Transverse colon (tissue), 4 donors: ENCODE data around the gene AFP. TPM values are rescaled to one million over a fixed set of nuclear protein-coding genes. Genes with fewer than 3 reads are reported as not detected.

Source experiments
- DNase-seq: peaks from one replicate; pipeline ENCODE4 v3.0.0-alpha.2; 2019
- H3K27ac ChIP-seq, 4 donors: fragments of 200-600 bp; sonication (generic); 2 replicates each; pipeline ENCODE4 v1.5.1; 2016 to 2018; ENCODE audit warnings: inconsistent platforms in 4 of 4
- H3K27me3 ChIP-seq: fragments of 200-600 bp; sonication (generic); 2 replicates; pipeline ENCODE4 v1.5.1; 2017; ENCODE audit warnings: inconsistent platforms
- H3K36me3 ChIP-seq, 4 donors: fragments of 200-600 bp; sonication (generic); 2 replicates each; pipeline ENCODE4 v1.5.1; 2017 to 2019; ENCODE audit warnings: inconsistent platforms in 4 of 4
- H3K4me1 ChIP-seq, 4 donors: fragments of 200-600 bp; sonication (generic); 2 replicates each; pipeline ENCODE4 v1.5.1; 2017 to 2020; ENCODE audit warnings: inconsistent platforms in 4 of 4
- H3K4me3 ChIP-seq, 4 donors: fragments of 200-600 bp; sonication (generic); 1 replicate in 1 of 4; 2 replicates in 3 of 4; pipeline versions ENCODE4 v1.5.1 to v1.6.1; 2017 to 2019; ENCODE audit warnings: inconsistent platforms in 4 of 4
- H3K9me3 ChIP-seq, 2 donors: fragments of 200-600 bp; sonication (generic); 2 replicates each; pipeline ENCODE4 v1.5.1; 2017 to 2019; ENCODE audit warnings: inconsistent platforms in 2 of 2
- EP300 ChIP-seq: sonication (generic); formaldehyde crosslinking; IDR thresholded peaks from one replicate; pipeline ENCODE4 v1.6.1; 2017; ENCODE audit warnings: antibody characterized with exemption, low read depth
- POLR2A ChIP-seq: fragments of 450-650 bp; IDR thresholded peaks from one replicate; pipeline ENCODE4 v1.6.1; 2016; ENCODE audit warnings: antibody characterized with exemption, mild to moderate bottlenecking, moderate library complexity
- POLR2AphosphoS5 ChIP-seq, 3 donors: sonication (generic); formaldehyde crosslinking; IDR thresholded peaks; one replicate each; pipeline ENCODE4 v1.6.1; 2016; ENCODE audit warnings: antibody characterized with exemption in 3 of 3
- WGBS, 2 donors: methylation state at CpG; one replicate each; pipeline ENCODE4 v1.1.5; 2018; ENCODE audit warnings: low coverage in 1 of 2; 5-methylcytosine and 5-hydroxymethylcytosine counted together
- in situ Hi-C, 4 donors: fragments of 200-750 bp; cut with MboI; loops; one replicate each; pipeline versions ENCODE4 v1.15.0 to v1.15.1; 2017; ENCODE audit warnings: low sequenced_read_pairs in 3 of 4, low pct_ligation_motif_present in 1 of 4, low pct_unique_long_range_greater_than_20kb in 1 of 4
- intact Hi-C: fragments of 100-400 bp; cut with DNase I; formaldehyde crosslinking; loops from one replicate; pipeline ENCODE4 v1.15.1; 2023; ENCODE audit warnings: low total_unique reads
- total RNA-seq, 4 donors: library from RNA; depleted of rRNA; stranded (reverse); fragments of >200 nt; gene quantifications; one replicate each; pipeline ENCODE4 v1.1.0, GENCODE V29; 2016
- TF ChIP-seq, protein P1 (sequence below), 5 experiments: fragments of 200-600 bp in 3 of 5; fragments of 450-650 bp in 2 of 5; sonication (generic) in 3 of 5; IDR thresholded peaks; 1 replicate in 2 of 5; 2 replicates in 3 of 5; pipeline ENCODE4 v1.5.1; 2016 to 2017; ENCODE audit warnings: antibody characterized with exemption in 5 of 5, inconsistent platforms in 3 of 5, mild to moderate bottlenecking in 2 of 5, moderate library complexity in 1 of 5

Gene AFP
- total RNA-seq, 4 donors from 2014 or later: not detected

GRCh38 chr4:73458184-73459047 is 22.4 kb downstream of the AFP start:
- H3K36me3 ChIP-seq: no peaks in the 10 kb centered on the region

GRCh38 chr4:73459048-73459421 is 23.0 kb downstream of the AFP start:
- no peaks in the 10 kb centered on the region for H3K9me3 ChIP-seq
- H3K4me3 ChIP-seq: no peak overlapping the region
- in situ Hi-C loops: no loop called here
- H3K4me1 ChIP-seq: peaks cover 0 to 2% (median under 1%) of the 10 kb centered on the region in 4 donors
- no peak for DNase-seq
- H3K27ac ChIP-seq: no peak overlapping the region
- no peaks in the 10 kb centered on the region for H3K27me3 ChIP-seq
- no peaks in the 10 kb centered on the region for H3K36me3 ChIP-seq
- TF ChIP-seq, protein P1, sequence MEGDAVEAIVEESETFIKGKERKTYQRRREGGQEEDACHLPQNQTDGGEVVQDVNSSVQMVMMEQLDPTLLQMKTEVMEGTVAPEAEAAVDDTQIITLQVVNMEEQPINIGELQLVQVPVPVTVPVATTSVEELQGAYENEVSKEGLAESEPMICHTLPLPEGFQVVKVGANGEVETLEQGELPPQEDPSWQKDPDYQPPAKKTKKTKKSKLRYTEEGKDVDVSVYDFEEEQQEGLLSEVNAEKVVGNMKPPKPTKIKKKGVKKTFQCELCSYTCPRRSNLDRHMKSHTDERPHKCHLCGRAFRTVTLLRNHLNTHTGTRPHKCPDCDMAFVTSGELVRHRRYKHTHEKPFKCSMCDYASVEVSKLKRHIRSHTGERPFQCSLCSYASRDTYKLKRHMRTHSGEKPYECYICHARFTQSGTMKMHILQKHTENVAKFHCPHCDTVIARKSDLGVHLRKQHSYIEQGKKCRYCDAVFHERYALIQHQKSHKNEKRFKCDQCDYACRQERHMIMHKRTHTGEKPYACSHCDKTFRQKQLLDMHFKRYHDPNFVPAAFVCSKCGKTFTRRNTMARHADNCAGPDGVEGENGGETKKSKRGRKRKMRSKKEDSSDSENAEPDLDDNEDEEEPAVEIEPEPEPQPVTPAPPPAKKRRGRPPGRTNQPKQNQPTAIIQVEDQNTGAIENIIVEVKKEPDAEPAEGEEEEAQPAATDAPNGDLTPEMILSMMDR (IDR thresholded peaks at IDR 0.05): no peak
- TF ChIP-seq EP300 (no peak), POLR2A (no peak), POLR2AphosphoS5 (IDR thresholded peaks at IDR 0.05) (no peak)
- 65 to 82% methylated on average over 3 of the region's 3 CpGs for WGBS, 2 donors
- intact Hi-C loops: loop anchor here (10.0 kb wide), 1 partner anchor 1454 kb away; no protein-coding TSS in a partner anchor

More at GRCh38 chr4:73458184-73459047, 22.4 kb downstream of the AFP start:
- no peak for TF ChIP-seq POLR2A
- TF ChIP-seq POLR2AphosphoS5 (IDR thresholded peaks at IDR 0.05): no peak
- no peak for TF ChIP-seq EP300
- TF ChIP-seq, protein P1 (IDR thresholded peaks at IDR 0.05): no peak
- DNase-seq: no peak
- 75 to 81% methylated on average over 4 of the region's 4 CpGs for WGBS, 2 donors
- intact Hi-C loops (loop anchor here (10.0 kb wide), 1 partner anchor 1454 kb away; no protein-coding TSS in a partner anchor), in situ Hi-C loops (no loop called here)
- Histone ChIP-seq H3K27me3 (no peaks in the 10 kb centered on the region), H3K4me1 (peaks cover 0 to 8% (median 3%) of the 10 kb centered on the region in 4 donors), H3K4me3 (no peak overlapping the region), H3K27ac (no peak overlapping the region), H3K9me3 (no peaks in the 10 kb centered on the region)

DNA sequence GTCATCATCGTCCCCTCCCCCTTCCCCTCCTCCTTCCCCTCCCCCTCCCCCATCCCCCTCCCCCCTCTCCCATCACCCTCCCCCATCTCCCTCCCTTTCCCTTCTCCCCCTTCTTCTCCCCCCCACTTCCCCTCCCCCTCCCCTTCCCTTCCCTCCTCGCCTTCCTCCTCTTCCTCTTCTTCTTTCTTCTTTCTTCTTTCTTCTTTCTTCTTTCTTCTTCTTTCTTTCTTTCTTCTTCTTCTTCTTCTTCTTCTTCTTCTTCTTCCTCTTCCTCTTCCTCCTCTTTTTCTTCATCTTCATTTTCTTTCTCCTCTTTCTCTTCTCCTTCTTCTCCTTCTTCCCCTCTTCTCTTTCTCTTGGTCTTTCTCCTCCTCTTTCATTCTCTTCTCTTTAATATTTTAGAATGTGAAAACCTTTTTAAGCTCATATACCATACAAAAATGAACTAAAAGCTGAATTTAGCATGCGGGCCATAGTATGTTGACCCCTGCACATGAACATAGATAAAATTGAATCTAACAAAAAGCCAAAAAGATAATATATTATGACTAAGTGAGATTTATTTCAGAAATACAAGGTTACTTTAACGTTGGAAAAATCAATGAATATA is 25.0 kb downstream of the AFP start:
- Histone ChIP-seq H3K27ac (no peak overlapping the region), H3K36me3 (no peaks in the 10 kb centered on the region), H3K4me3 (no peak overlapping the region), H3K9me3 (no peaks in the 10 kb centered on the region), H3K4me1 (no peaks in the 10 kb centered on the region), H3K27me3 (no peaks in the 10 kb centered on the region)
- no peak for TF ChIP-seq POLR2A
- TF ChIP-seq, protein P1 (IDR thresholded peaks at IDR 0.05): no peak
- no peak for TF ChIP-seq POLR2AphosphoS5 (IDR thresholded peaks at IDR 0.05)
- TF ChIP-seq EP300: no peak
- 76 to 78% methylated on average over 4 of the region's 4 CpGs for WGBS, 2 donors
- in situ Hi-C loops: no loop called here
- DNase-seq: no peak
- intact Hi-C loops: no loop called here

DNA sequence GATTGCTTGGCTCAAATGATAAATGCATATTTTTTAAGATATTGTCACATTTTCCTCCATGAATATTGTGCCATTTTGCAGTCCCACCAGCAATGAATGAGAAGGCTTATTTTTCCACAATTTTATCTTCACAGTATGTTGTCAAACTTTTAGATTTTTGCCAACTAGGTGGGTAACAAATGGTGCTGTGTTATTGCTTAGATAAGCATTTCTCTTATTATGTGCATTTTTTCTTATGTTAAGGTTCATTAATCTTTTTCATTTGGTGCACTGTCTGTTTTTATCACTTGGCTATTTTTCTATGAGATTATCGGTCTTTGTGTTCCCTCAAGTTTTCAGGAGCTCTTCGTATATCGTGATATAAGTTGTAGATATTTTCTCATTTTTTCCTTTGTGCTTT is 32.1 kb downstream of the AFP start:
- 95 to 100% methylated on average over 3 of the region's 3 CpGs for WGBS, 2 donors
- intact Hi-C loops: no loop called here
- H3K27me3 ChIP-seq: no peaks in the 10 kb centered on the region

More for the DNA sequence above, 32.1 kb downstream of the AFP start:
- DNase-seq: no peak
- H3K4me3 ChIP-seq: no peak overlapping the region
- no peaks in the 10 kb centered on the region for H3K4me1 ChIP-seq
- in situ Hi-C loops: no loop called here
- no peak overlapping the region for H3K27ac ChIP-seq
- no peaks in the 10 kb centered on the region for H3K36me3 ChIP-seq
- no peaks in the 10 kb centered on the region for H3K9me3 ChIP-seq
- no peak for TF ChIP-seq POLR2A
- no peak for TF ChIP-seq POLR2AphosphoS5 (IDR thresholded peaks at IDR 0.05)
- TF ChIP-seq, protein P1 (IDR thresholded peaks at IDR 0.05): no peak
- no peak for TF ChIP-seq EP300
